Effector memory CD4-positive, alpha-beta T cell (primary cell): ENCODE results near the gene CD34.
"Not testable (repeated sequence)": the region's sequence is repeated elsewhere in the genome, so short reads cannot be mapped to it uniquely, and the experiment has no call there.

ENCODE experiments used
- DNase-seq, 3 donors: peaks; one replicate each; pipeline ENCODE4 v3.0.0-alpha.2; 2020
- H3K27ac ChIP-seq: 2 replicates; pipeline ENCODE4 v1.7.0; 2013; ENCODE audit warnings: mild to moderate bottlenecking, low read length, moderate library complexity; ENCODE audit not compliant: insufficient read depth, poor library complexity, severe bottlenecking
- H3K27me3 ChIP-seq: replicated peaks from 2 replicates; pipeline ENCODE4 v1.7.0; 2013; ENCODE audit warnings: mild to moderate bottlenecking, low read length; ENCODE audit not compliant: insufficient read depth, control insufficient read depth, poor library complexity, severe bottlenecking
- H3K36me3 ChIP-seq: 2 replicates; pipeline ENCODE4 v1.7.0; 2013; ENCODE audit warnings: mild to moderate bottlenecking, low read length, moderate library complexity; ENCODE audit not compliant: control insufficient read depth, insufficient read depth
- H3K4me1 ChIP-seq: 2 replicates; pipeline ENCODE4 v1.7.0; 2013; ENCODE audit warnings: low read length, mild to moderate bottlenecking; ENCODE audit not compliant: control insufficient read depth, insufficient read depth, poor library complexity, severe bottlenecking
- H3K4me3 ChIP-seq: 2 replicates; pipeline ENCODE4 v1.7.0; 2013; ENCODE audit warnings: low read length, low read depth, mild to moderate bottlenecking; ENCODE audit not compliant: insufficient read depth, poor library complexity, severe bottlenecking
- H3K9me3 ChIP-seq: 2 replicates; pipeline ENCODE4 v1.7.0; 2013; ENCODE audit warnings: mild to moderate bottlenecking, low read length, moderate library complexity; ENCODE audit not compliant: control insufficient read depth

Gene CD34

GRCh38 chr1:207878939-207879338 lies 32.0 kb downstream of the CD34 start:
- no peak for DNase-seq
- Histone ChIP-seq H3K36me3 (no peaks in the 10 kb centered on the region), H3K27me3 (no peaks in the 10 kb centered on the region), H3K9me3 (no peaks in the 10 kb centered on the region), H3K27ac (no peak overlapping the region), H3K4me1 (peaks cover 14% of the 10 kb centered on the region), H3K4me3 (no peak overlapping the region)

GRCh38 chr1:207877914-207878313 lies 33.0 kb downstream of the CD34 start:
- H3K36me3 ChIP-seq, H3K9me3 ChIP-seq, H3K27me3 ChIP-seq, H3K4me3 ChIP-seq, H3K27ac ChIP-seq, DNase-seq: not testable (repeated sequence)
- peaks cover 23% of the 10 kb centered on the region for H3K4me1 ChIP-seq

GRCh38 chr1:207876131-207876530 lies 34.8 kb downstream of the CD34 start:
- no peaks in the 10 kb centered on the region for H3K9me3 ChIP-seq
- no peak for DNase-seq
- no peaks in the 10 kb centered on the region for H3K36me3 ChIP-seq
- H3K27me3 ChIP-seq, result no peaks in the 10 kb centered on the region
- no peak overlapping the region for H3K27ac ChIP-seq
- H3K4me3 ChIP-seq, result no peak overlapping the region
- peaks cover 26% of the 10 kb centered on the region for H3K4me1 ChIP-seq

GRCh38 chr1:207875532-207875931 lies 35.4 kb downstream of the CD34 start:
- Histone ChIP-seq H3K9me3 (no peaks in the 10 kb centered on the region), H3K27me3 (no peaks in the 10 kb centered on the region), H3K27ac (no peak overlapping the region), H3K4me3 (no peak overlapping the region), H3K4me1 (peaks cover 26% of the 10 kb centered on the region), H3K36me3 (no peaks in the 10 kb centered on the region)
- DNase-seq, result no peak

- H3K9me3 ChIP-seq, result no peaks in the 10 kb centered on the region
- peak in 1 of 3 donors; percentile 13 for DNase-seq
- H3K4me3 ChIP-seq, result peak overlapping the region; percentile 13
- H3K4me1 ChIP-seq, result peaks cover 32% of the 10 kb centered on the region
- H3K36me3 ChIP-seq, result no peaks in the 10 kb centered on the region
- H3K27me3 ChIP-seq, result no peaks in the 10 kb centered on the region
- H3K27ac ChIP-seq, result peak overlapping the region; percentile 58
Measured at GRCh38 chr1:207873055-207873890, 37.7 kb downstream of the CD34 start.

GRCh38 chr1:207872621-207873020 lies 38.3 kb downstream of the CD34 start:
- no peaks in the 10 kb centered on the region for H3K9me3 ChIP-seq
- no peak for DNase-seq
- H3K27me3 ChIP-seq, result no peaks in the 10 kb centered on the region
- peaks cover 32% of the 10 kb centered on the region for H3K4me1 ChIP-seq
- H3K27ac ChIP-seq, result peak overlapping the region; percentile 58
- H3K4me3 ChIP-seq, result peak overlapping the region; percentile 13
- no peaks in the 10 kb centered on the region for H3K36me3 ChIP-seq

- H3K27ac ChIP-seq, result no peak overlapping the region
- no peak for DNase-seq
- no peaks in the 10 kb centered on the region for H3K9me3 ChIP-seq
- H3K4me1 ChIP-seq, result peaks cover 44% of the 10 kb centered on the region
- H3K36me3 ChIP-seq, result no peaks in the 10 kb centered on the region
- H3K27me3 ChIP-seq, result no peaks in the 10 kb centered on the region
- H3K4me3 ChIP-seq, result no peak overlapping the region
Measured at GRCh38 chr1:207871117-207871649, 39.7 kb downstream of the CD34 start.

- peaks cover 44% of the 10 kb centered on the region for H3K4me1 ChIP-seq
- H3K27ac ChIP-seq, result peak overlapping the region; percentile 10
- no peaks in the 10 kb centered on the region for H3K27me3 ChIP-seq
Measured at GRCh38 chr1:207870306-207871031, 40.5 kb downstream of the CD34 start.

GRCh38 chr1:207869859-207870258 lies 41.1 kb downstream of the CD34 start:
- DNase-seq, result no peak
- Histone ChIP-seq H3K4me1 (peaks cover 50% of the 10 kb centered on the region), H3K9me3 (no peaks in the 10 kb centered on the region), H3K36me3 (no peaks in the 10 kb centered on the region), H3K4me3 (no peak overlapping the region), H3K27ac (peak overlapping the region; percentile 71), H3K27me3 (no peaks in the 10 kb centered on the region)

More at GRCh38 chr1:207870306-207871031, 40.5 kb downstream of the CD34 start:
- H3K9me3 ChIP-seq, result no peaks in the 10 kb centered on the region
- DNase-seq, result no peak
- H3K36me3 ChIP-seq, result no peaks in the 10 kb centered on the region
- no peak overlapping the region for H3K4me3 ChIP-seq
